ENCODE data around the gene COL1A1.

The COL1A1 gene

DNA sequence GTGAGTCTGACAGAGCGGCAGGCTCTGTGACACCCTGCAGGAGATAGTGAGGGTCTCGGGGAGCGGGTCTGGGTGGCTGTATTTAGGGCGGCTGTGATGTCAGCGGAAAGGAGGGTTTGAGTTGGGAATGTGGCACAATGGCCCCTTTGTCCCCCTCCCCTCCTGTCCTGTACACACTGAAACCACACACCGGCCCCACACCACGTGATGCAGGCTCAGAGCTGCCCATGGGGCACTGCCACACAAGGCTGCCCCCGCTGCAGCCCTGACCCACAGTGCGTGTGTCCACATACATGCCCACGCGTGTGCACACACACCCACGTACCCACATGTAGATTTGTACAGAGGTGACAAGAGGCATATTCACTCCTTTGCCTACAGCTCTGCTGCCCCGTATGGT, 20.3 kb downstream of the COL1A1 start:
- no peaks in the 10 kb centered on the region for H4K20me1 ChIP-seq (ENCODE audit: insufficient read depth, low read length)
- H3K4me1 ChIP-seq (ENCODE audit: insufficient read depth, low read length, severe bottlenecking) = peaks cover 16% of the 10 kb centered on the region
- no peak overlapping the region for H3K9ac ChIP-seq (ENCODE audit: low read length)
- H3K79me2 ChIP-seq (ENCODE audit: insufficient read depth, low read length) = no peaks in the 10 kb centered on the region
- no peak overlapping the region for H3K4me2 ChIP-seq (ENCODE audit: low read length)
- H3F3A ChIP-seq (ENCODE audit: insufficient read depth, low read length) = no peaks in the 10 kb centered on the region
- no peak overlapping the region for H2AFZ ChIP-seq (ENCODE audit: low read length)
- H3K4me3 ChIP-seq (ENCODE audit: low read depth, low read length, poor library complexity, severe bottlenecking) = no peak overlapping the region
- H3K27ac ChIP-seq (ENCODE audit: low read depth, low read length, poor library complexity, severe bottlenecking) = no peak overlapping the region
- H3K9me3 ChIP-seq (ENCODE audit: low read length) = no peaks in the 10 kb centered on the region
- TF ChIP-seq, protein P1, sequence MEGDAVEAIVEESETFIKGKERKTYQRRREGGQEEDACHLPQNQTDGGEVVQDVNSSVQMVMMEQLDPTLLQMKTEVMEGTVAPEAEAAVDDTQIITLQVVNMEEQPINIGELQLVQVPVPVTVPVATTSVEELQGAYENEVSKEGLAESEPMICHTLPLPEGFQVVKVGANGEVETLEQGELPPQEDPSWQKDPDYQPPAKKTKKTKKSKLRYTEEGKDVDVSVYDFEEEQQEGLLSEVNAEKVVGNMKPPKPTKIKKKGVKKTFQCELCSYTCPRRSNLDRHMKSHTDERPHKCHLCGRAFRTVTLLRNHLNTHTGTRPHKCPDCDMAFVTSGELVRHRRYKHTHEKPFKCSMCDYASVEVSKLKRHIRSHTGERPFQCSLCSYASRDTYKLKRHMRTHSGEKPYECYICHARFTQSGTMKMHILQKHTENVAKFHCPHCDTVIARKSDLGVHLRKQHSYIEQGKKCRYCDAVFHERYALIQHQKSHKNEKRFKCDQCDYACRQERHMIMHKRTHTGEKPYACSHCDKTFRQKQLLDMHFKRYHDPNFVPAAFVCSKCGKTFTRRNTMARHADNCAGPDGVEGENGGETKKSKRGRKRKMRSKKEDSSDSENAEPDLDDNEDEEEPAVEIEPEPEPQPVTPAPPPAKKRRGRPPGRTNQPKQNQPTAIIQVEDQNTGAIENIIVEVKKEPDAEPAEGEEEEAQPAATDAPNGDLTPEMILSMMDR (IDR thresholded peaks at IDR 0.05; ENCODE audit: low read length) = no peak
- no peak for TF ChIP-seq EZH2 (IDR thresholded peaks at IDR 0.05; ENCODE audit: borderline replicate concordance, low read length)
- H3K36me3 ChIP-seq (ENCODE audit: insufficient read depth, low read length) = no peaks in the 10 kb centered on the region
- H3K9me2 ChIP-seq (ENCODE audit: low read depth, low read length) = no peaks in the 10 kb centered on the region
- 0 out of 2 replicates have a peak, but pooled peaks cover 3% of the 10 kb centered on the region for H3K27me3 ChIP-seq (ENCODE audit: insufficient read depth, low read length)

GRCh38 chr17:50180620-50181019, 20.8 kb downstream of the COL1A1 start:
- no peak overlapping the region for H2AFZ ChIP-seq (ENCODE audit: low read length)
- no peaks in the 10 kb centered on the region for H3K79me2 ChIP-seq (ENCODE audit: insufficient read depth, low read length)
- H3K4me3 ChIP-seq (ENCODE audit: low read depth, low read length, poor library complexity, severe bottlenecking) = no peak overlapping the region
- TF ChIP-seq EZH2 (IDR thresholded peaks at IDR 0.05; ENCODE audit: borderline replicate concordance, low read length) = no peak
- TF ChIP-seq, protein P1 (IDR thresholded peaks at IDR 0.05; ENCODE audit: low read length) = no peak
- H4K20me1 ChIP-seq (ENCODE audit: insufficient read depth, low read length) = no peaks in the 10 kb centered on the region
- no peak overlapping the region for H3K9ac ChIP-seq (ENCODE audit: low read length)
- no peak overlapping the region for H3K27ac ChIP-seq (ENCODE audit: low read depth, low read length, poor library complexity, severe bottlenecking)
- no peaks in the 10 kb centered on the region for H3K36me3 ChIP-seq (ENCODE audit: insufficient read depth, low read length)
- H3K9me3 ChIP-seq (ENCODE audit: low read length) = no peaks in the 10 kb centered on the region
- no peaks in the 10 kb centered on the region for H3F3A ChIP-seq (ENCODE audit: insufficient read depth, low read length)
- H3K27me3 ChIP-seq (ENCODE audit: insufficient read depth, low read length) = 0 out of 2 replicates have a peak, but pooled peaks cover 1% of the 10 kb centered on the region
- H3K4me1 ChIP-seq (ENCODE audit: insufficient read depth, low read length, severe bottlenecking) = peaks cover 16% of the 10 kb centered on the region
- H3K4me2 ChIP-seq (ENCODE audit: low read length) = no peak overlapping the region
- H3K9me2 ChIP-seq (ENCODE audit: low read depth, low read length) = no peaks in the 10 kb centered on the region

DNA sequence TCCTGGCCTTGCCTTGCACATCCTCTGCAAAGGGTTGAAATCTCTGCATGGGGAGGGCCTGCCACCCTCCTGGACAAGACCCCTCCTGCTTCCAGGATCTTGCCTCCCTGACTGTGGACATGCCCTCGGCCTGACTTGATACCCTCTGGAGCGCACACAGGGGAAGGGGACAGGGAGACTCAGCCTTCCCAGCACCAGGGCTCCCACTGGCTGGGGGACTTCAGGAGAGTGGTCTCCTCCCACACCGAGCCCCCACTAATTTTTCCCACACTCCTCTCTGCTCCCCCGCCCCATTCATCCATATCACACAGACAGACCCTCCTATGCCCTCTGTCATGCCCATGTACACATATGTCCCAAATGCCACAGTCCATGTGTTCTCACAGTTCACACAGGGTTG, 21.3 kb downstream of the COL1A1 start:
- Histone ChIP-seq H2AFZ (ENCODE audit: low read length) (no peak overlapping the region), H4K20me1 (ENCODE audit: insufficient read depth, low read length) (no peaks in the 10 kb centered on the region)

More for the DNA sequence above, 21.3 kb downstream of the COL1A1 start:
- H3K4me3 ChIP-seq (ENCODE audit: low read depth, low read length, poor library complexity, severe bottlenecking) = no peak overlapping the region
- no peaks in the 10 kb centered on the region for H3K36me3 ChIP-seq (ENCODE audit: insufficient read depth, low read length)
- H3K27ac ChIP-seq (ENCODE audit: low read depth, low read length, poor library complexity, severe bottlenecking) = no peak overlapping the region
- no peak overlapping the region for H3K4me2 ChIP-seq (ENCODE audit: low read length)
- H3K9me2 ChIP-seq (ENCODE audit: low read depth, low read length) = no peaks in the 10 kb centered on the region
- H3K4me1 ChIP-seq (ENCODE audit: insufficient read depth, low read length, severe bottlenecking) = peaks cover 16% of the 10 kb centered on the region
- no peaks in the 10 kb centered on the region; the same call in 1 of the 2 replicates for H3K27me3 ChIP-seq (ENCODE audit: insufficient read depth, low read length)
- TF ChIP-seq, protein P1 (IDR thresholded peaks at IDR 0.05; ENCODE audit: low read length) = no peak
- no peak for TF ChIP-seq EZH2 (IDR thresholded peaks at IDR 0.05; ENCODE audit: borderline replicate concordance, low read length)
- H3K9me3 ChIP-seq (ENCODE audit: low read length) = no peaks in the 10 kb centered on the region
- H3K79me2 ChIP-seq (ENCODE audit: insufficient read depth, low read length) = no peaks in the 10 kb centered on the region
- H3K9ac ChIP-seq (ENCODE audit: low read length) = no peak overlapping the region
- no peaks in the 10 kb centered on the region for H3F3A ChIP-seq (ENCODE audit: insufficient read depth, low read length)

Measured in OCI-LY1 (cell line).